GM06990 (cell line): ENCODE measurements around the gene PCNX4.
A peak's percentile ranks its signal among the peaks of the same experiment; 100 is the strongest.

ENCODE experiments used
- DNase-seq: peaks from one replicate; pipeline ENCODE4 v3.0.0-alpha.2; 2011; ENCODE audit not compliant: insufficient read length; ENCODE audit errors: extremely low read depth
- H3K27me3 ChIP-seq: replicated peaks from 2 replicates; pipeline ENCODE4 v1.6.0; 2011; ENCODE audit warnings: low read length; ENCODE audit not compliant: control insufficient read depth, insufficient read depth
- H3K36me3 ChIP-seq: 2 replicates; pipeline ENCODE4 v1.5.1; 2011; ENCODE audit warnings: low read length; ENCODE audit not compliant: control insufficient read depth, insufficient read depth
- H3K4me3 ChIP-seq: replicated peaks from 2 replicates; pipeline ENCODE4 v1.5.1; 2011; ENCODE audit warnings: low read depth, mild to moderate bottlenecking, control low read depth, low read length
- TF ChIP-seq, protein P1 (sequence below): IDR thresholded peaks from 2 replicates; pipeline ENCODE4 v1.5.1; 2011; ENCODE audit warnings: low read length, control low read depth, mild to moderate bottlenecking, inconsistent platforms; ENCODE audit not compliant: insufficient read depth, poor library complexity, severe bottlenecking

The PCNX4 gene

GRCh38 chr14:60175255-60175902, 83.7 kb downstream of the PCNX4 start:
- Histone ChIP-seq H3K4me3 (no peak overlapping the region), H3K36me3 (no peaks in the 10 kb centered on the region), H3K27me3 (no peaks in the 10 kb centered on the region)
- TF ChIP-seq, protein P1, sequence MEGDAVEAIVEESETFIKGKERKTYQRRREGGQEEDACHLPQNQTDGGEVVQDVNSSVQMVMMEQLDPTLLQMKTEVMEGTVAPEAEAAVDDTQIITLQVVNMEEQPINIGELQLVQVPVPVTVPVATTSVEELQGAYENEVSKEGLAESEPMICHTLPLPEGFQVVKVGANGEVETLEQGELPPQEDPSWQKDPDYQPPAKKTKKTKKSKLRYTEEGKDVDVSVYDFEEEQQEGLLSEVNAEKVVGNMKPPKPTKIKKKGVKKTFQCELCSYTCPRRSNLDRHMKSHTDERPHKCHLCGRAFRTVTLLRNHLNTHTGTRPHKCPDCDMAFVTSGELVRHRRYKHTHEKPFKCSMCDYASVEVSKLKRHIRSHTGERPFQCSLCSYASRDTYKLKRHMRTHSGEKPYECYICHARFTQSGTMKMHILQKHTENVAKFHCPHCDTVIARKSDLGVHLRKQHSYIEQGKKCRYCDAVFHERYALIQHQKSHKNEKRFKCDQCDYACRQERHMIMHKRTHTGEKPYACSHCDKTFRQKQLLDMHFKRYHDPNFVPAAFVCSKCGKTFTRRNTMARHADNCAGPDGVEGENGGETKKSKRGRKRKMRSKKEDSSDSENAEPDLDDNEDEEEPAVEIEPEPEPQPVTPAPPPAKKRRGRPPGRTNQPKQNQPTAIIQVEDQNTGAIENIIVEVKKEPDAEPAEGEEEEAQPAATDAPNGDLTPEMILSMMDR: no peak
- no peak for DNase-seq

GRCh38 chr14:60178164-60178563, 86.4 kb downstream of the PCNX4 start:
- no peak for DNase-seq
- H3K27me3 ChIP-seq: no peaks in the 10 kb centered on the region
- H3K36me3 ChIP-seq: no peaks in the 10 kb centered on the region
- H3K4me3 ChIP-seq: no peak overlapping the region
- TF ChIP-seq, protein P1: no peak

- Histone ChIP-seq H3K27me3 (no peaks in the 10 kb centered on the region), H3K36me3 (no peaks in the 10 kb centered on the region), H3K4me3 (no peak overlapping the region)
- TF ChIP-seq, protein P1: no peak
- DNase-seq: no peak
Observed at GRCh38 chr14:60178820-60179219, 87.1 kb downstream of the PCNX4 start.

GRCh38 chr14:60179431-60179869, 87.7 kb downstream of the PCNX4 start:
- no peaks in the 10 kb centered on the region for H3K27me3 ChIP-seq
- no peak overlapping the region for H3K4me3 ChIP-seq
- TF ChIP-seq, protein P1: no peak
- DNase-seq: no peak
- no peaks in the 10 kb centered on the region for H3K36me3 ChIP-seq

GRCh38 chr14:60183138-60183537, 91.4 kb downstream of the PCNX4 start:
- H3K36me3 ChIP-seq: no peaks in the 10 kb centered on the region
- no peak overlapping the region for H3K4me3 ChIP-seq
- TF ChIP-seq, protein P1: no peak
- no peak for DNase-seq
- no peaks in the 10 kb centered on the region for H3K27me3 ChIP-seq

GRCh38 chr14:60183741-60184140, 92.0 kb downstream of the PCNX4 start:
- TF ChIP-seq, protein P1: no peak
- H3K27me3 ChIP-seq: no peaks in the 10 kb centered on the region
- peak overlapping the region; percentile 58 for H3K4me3 ChIP-seq
- DNase-seq: no peak
- no peaks in the 10 kb centered on the region for H3K36me3 ChIP-seq
